ENCODE data around the gene CD68. TPM values are rescaled to one million over a fixed set of nuclear protein-coding genes. Genes with fewer than 3 reads are reported as not detected.

Gene CD68
- 11.2 and 16.3 TPM in 2 replicates for total RNA-seq

DNA sequence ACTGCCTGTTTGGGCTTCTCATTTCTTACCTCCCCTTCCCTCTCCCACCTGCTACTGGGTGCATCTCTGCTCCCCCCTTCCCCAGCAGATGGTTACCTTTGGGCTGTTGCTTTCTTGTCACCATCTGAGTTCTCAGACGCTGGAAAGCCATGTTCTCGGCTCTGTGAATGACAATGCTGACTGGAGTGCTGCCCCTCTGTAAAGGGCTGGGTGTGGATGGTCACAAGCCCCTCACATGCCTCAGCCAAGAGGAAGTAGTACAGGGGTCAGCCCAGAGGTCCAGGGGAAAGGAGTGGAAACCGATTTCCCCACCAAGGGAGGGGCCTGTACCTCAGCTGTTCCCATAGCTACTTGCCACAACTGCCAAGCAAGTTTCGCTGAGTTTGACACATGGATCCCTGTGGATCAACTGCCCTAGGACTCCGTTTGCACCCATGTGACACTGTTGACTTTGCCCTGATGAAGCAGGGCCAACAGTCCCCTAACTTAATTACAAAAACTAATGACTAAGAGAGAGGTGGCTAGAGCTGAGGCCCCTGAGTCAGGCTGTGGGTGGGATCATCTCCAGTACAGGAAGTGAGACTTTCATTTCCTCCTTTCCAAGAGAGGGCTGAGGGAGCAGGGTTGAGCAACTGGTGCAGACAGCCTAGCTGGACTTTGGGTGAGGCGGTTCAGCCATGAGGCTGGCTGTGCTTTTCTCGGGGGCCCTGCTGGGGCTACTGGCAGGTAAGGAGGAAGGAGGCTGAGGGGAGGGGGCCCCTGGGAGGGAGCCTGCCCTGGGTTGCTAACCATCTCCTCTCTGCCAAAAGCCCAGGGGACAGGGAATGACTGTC, at the start of gene CD68:
Gene CD68, plus strand, starts transcription at position 638 of the 833 bp plus-strand sequence. Its CDS starts 40 bp downstream, at position 678.

GRCh38 chr17:7548585-7549400, 30.6 kb upstream of the CD68 start, which contains the start of gene TNFSF12:
Gene TNFSF12, plus strand, starts transcription at chr17:7549058. Its CDS starts 96 bp downstream, at chr17:7549154.

GRCh38 chr17:7558544-7559319, 20.7 kb upstream of the CD68 start, which contains the start of gene TNFSF13:
Gene TNFSF13, plus strand, starts transcription at chr17:7558750. Its CDS starts 290 bp downstream, at chr17:7559040.

DNA sequence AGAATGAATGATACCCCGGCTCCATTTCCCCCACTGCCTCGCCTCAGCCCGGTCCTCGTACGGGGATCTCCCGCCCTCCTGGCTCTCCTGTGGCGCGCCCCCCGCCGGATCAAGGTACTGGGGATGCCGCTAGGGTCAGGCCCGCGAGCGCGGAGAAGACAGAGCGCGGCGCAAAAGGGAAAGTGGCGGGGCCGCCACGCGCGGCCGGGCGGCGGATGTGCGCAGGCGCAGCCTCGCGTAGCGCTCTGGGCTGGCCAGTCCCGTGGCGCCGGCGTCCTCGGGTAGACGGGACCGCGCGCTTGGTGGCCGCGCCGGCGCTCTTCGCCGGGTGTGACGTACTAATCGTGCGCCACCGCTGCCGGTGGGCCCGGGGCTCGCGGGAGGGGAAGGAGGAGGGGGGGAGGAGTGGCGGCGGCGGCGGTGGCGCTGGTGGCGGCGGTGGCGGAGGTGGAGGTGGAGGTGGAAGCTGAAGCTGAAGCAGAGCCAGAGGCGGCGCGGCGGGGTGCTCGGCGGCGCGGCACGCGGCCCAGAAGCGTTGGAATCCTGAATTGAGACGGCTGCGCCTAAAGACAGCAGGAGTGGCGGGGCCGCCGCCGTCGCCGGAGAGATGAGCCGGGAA, 17.7 kb upstream of the CD68 start, which contains the start of gene SENP3:
Gene SENP3, plus strand, starts transcription at position 331 of the 619 bp plus-strand sequence. CDS start 1,158 bp downstream, outside the sequence.

DNA sequence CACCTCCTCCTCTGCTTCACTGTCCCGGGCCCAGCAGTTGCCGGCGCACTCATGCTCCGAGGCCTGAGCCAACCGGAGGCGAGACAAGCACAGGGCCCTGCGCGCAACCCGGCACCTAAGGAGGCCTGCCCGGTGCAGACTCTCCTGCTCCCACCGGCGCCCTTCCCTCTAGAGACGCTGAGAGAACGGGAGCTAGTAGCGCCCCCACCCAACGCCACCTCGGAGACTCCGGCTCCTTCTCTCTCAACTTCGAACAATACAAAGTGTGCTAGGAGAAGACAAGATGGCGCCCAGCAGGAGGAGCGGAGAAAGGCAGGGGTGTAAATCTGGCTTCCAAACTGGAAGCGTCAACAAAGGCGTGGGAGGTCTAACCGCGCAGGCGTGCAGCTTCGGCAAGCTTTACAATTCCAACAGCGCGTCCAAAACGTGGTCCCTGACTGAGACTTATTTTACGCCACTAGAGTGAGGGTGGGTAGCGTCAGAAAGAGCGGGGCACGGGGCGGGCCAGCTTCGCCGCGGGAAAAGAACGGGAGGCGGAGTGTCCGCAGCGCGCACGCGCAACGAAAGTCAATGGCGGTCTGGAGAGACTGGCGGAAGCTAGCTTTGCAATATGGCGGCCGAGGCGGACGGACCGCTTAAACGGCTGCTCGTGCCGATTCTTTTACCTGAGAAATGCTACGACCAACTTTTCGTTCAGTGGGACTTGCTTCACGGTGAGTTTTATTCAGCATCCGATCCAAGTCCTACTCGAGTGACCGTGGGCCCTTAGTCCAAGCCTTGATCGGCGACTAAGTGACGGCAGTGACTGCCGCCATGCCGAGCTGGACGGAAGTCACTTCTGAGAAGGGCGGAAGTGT, 4.0 kb downstream of the CD68 start, which contains the start of gene MPDU1:
Gene MPDU1, plus strand, starts transcription at position 600 of the 857 bp plus-strand sequence. Its CDS starts 11 bp downstream, at position 611.

GRCh38 chr17:7589891-7590691, 10.7 kb downstream of the CD68 start, which contains the start of gene SOX15:
Gene SOX15, minus strand, starts transcription at chr17:7590094. Its CDS starts 418 bp downstream, at chr17:7589676.

GRCh38 chr17:7614425-7615264, 35.2 kb downstream of the CD68 start, which contains the start of gene FXR2:
Gene FXR2, minus strand, starts transcription at chr17:7614897. Its CDS starts 365 bp downstream, at chr17:7614532.

DNA sequence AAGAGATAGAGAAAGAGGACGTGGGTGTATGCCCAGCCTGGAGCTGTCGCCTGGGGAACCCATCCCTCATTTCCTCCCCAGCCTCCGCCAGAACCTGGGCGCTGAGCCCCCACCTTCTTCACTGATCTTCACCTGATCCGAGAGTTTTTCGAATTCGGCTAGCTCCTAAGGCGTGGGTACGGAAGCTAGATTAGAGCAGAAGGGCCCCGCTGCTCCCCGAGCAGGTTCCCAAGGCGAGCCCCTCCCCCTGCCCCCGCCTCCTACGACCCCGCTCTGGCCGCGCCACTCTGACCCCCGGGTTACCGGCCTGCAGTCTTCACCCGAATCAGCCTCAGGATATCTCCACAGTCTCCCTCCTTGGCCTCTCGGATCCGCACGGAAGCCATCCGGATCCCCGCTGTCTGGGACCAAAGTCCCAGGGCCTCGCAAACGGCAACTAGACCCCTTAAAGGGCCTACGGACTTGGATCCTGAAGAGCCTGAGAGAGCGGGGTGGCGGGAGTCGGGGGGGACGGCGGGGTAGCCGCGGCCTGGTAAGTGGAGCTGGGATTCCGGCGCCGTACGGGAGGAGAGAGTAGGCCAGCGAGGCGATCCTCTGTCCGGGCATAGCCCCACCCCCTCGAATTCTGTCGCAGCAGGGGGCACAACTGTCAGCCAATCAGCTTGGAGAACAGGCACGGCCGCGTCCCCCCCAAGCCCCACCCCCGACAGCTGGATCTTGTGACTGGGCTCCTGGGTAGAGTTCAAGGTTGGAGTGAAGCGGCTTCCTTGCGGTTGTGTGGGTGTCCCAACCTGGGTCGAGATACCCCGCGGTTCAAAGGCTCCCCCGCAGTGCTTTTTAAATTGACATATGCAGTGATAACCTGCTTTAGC, 48.0 kb downstream of the CD68 start, which contains the start of gene SAT2:
Gene SAT2, minus strand, starts transcription at position 572 of the 872 bp plus-strand sequence. Its CDS starts 186 bp downstream, at position 386.

GRCh38 chr17:7629939-7630571, 50.6 kb downstream of the CD68 start, which contains the start of gene SHBG:
Gene SHBG, plus strand, starts transcription at chr17:7630135. Its CDS starts 38 bp downstream, at chr17:7630173.

Other genes starting within 250 kb of the CD68 start
- 2.1 and 3.3 TPM in 2 replicates for gene ACAP1, start 243.1 kb upstream of the CD68 start, total RNA-seq
- gene KCTD11, start 227.5 kb upstream of the CD68 start, total RNA-seq = 6.8 and 16.4 TPM in 2 replicates
- gene TMEM95, start 224.5 kb upstream of the CD68 start, total RNA-seq = not detected in 2 replicates
- 0.37 and 0.57 TPM in 2 replicates for gene TNK1, start 198.5 kb upstream of the CD68 start, total RNA-seq
- gene PLSCR3, start 185.1 kb upstream of the CD68 start, total RNA-seq = 13.9 and 14.4 TPM in 2 replicates
- gene TMEM256, start 175.5 kb upstream of the CD68 start, total RNA-seq = 105 and 158 TPM in 2 replicates
- gene NLGN2, start 171.8 kb upstream of the CD68 start, total RNA-seq = 4.1 and 6.3 TPM in 2 replicates
- gene SPEM1, start 159.3 kb upstream of the CD68 start, total RNA-seq = not detected in 2 replicates
- gene SPEM2, start 154.0 kb upstream of the CD68 start, total RNA-seq = not detected in 2 replicates
- gene SPEM3, start 150.8 kb upstream of the CD68 start, total RNA-seq = not detected in 2 replicates
- 0.71 and 0.74 TPM in 2 replicates for gene TMEM102, start 144.2 kb upstream of the CD68 start, total RNA-seq
- gene FGF11, start 140.1 kb upstream of the CD68 start, total RNA-seq = 0.71 and 3.4 TPM in 2 replicates
- gene CHRNB1, start 134.6 kb upstream of the CD68 start, total RNA-seq = 5.9 and 7.3 TPM in 2 replicates
- 14.8 and 19.0 TPM in 2 replicates for gene ZBTB4, start 100.0 kb upstream of the CD68 start, total RNA-seq
- not detected in 2 replicates for gene SLC35G6, start 98.2 kb upstream of the CD68 start, total RNA-seq
- 65.1 and 79.0 TPM in 2 replicates for gene POLR2A, start 95.3 kb upstream of the CD68 start, total RNA-seq
- 2.1 and 4.4 TPM in 2 replicates for gene TNFSF12, start 30.6 kb upstream of the CD68 start, total RNA-seq
- gene TNFSF13, start 20.9 kb upstream of the CD68 start, total RNA-seq = 0.71 and 0.74 TPM in 2 replicates
- 61.0 and 67.3 TPM in 2 replicates for gene SENP3, start 17.7 kb upstream of the CD68 start, total RNA-seq
- gene MPDU1, start 4.2 kb downstream of the CD68 start, total RNA-seq = 54.0 and 54.8 TPM in 2 replicates
- gene SOX15, start 10.5 kb downstream of the CD68 start, total RNA-seq = 0.14 and 0.18 TPM in 2 replicates
- 41.4 and 45.7 TPM in 2 replicates for gene FXR2, start 35.3 kb downstream of the CD68 start, total RNA-seq
- gene SAT2, start 48.2 kb downstream of the CD68 start, total RNA-seq = 52.7 and 54.0 TPM in 2 replicates
- gene SHBG, start 50.5 kb downstream of the CD68 start, total RNA-seq = 0.57 and 148 TPM in 2 replicates
- gene ATP1B2, start 71.3 kb downstream of the CD68 start, total RNA-seq = not detected in 2 replicates
- gene TP53, start 107.9 kb downstream of the CD68 start, total RNA-seq = 16.9 and 18.7 TPM in 2 replicates
- 3.1 and 3.4 TPM in 2 replicates for gene WRAP53, start 108.8 kb downstream of the CD68 start, total RNA-seq
- gene EFNB3, start 125.6 kb downstream of the CD68 start, total RNA-seq = 0.09 and 0.28 TPM in 2 replicates
- 0.57 and 1.8 TPM in 2 replicates for gene DNAH2, start 138.1 kb downstream of the CD68 start, total RNA-seq